HCT116 (cell line): ENCODE measurements around the gene ADARB2.

Source experiments
- CEBPB ChIP-seq: IDR thresholded peaks from 2 replicates; pipeline ENCODE4 v1.6.1; 2012; ENCODE audit warnings: low read depth
- CTCF ChIP-seq, 3 experiments: fragments of 200-600 bp in 1 of 3; sonication (generic) in 1 of 3; IDR thresholded peaks in 2 of 3; conservative IDR thresholded peaks in 1 of 3; 2 replicates each; pipeline ENCODE4 v1.5.1; 2012 to 2017; ENCODE audit warnings: low read depth in 2 of 3, low read length in 2 of 3, antibody characterized with exemption in 1 of 3, borderline replicate concordance in 1 of 3, control low read depth in 1 of 3, mild to moderate bottlenecking in 1 of 3, mixed read lengths in 1 of 3, mixed run types in 1 of 3, moderate library complexity in 1 of 3; ENCODE audit not compliant: insufficient read depth in 1 of 3
- EGR1 ChIP-seq: IDR thresholded peaks from 2 replicates; pipeline ENCODE4 v1.6.1; 2012; ENCODE audit warnings: low read depth
- ELF1 ChIP-seq: IDR thresholded peaks from 2 replicates; pipeline ENCODE4 v1.6.1; 2012; ENCODE audit warnings: low read depth, borderline replicate concordance
- EZH2phosphoT487 ChIP-seq: fragments of 200-600 bp; IDR thresholded peaks from 2 replicates; pipeline ENCODE4 v1.6.1; 2018; ENCODE audit warnings: antibody characterized with exemption, borderline replicate concordance
- JUND ChIP-seq: IDR thresholded peaks from 2 replicates; pipeline ENCODE4 v1.6.1; 2012
- MAX ChIP-seq: IDR thresholded peaks from 2 replicates; pipeline ENCODE4 v1.6.1; 2012
- POLR2A ChIP-seq: IDR thresholded peaks from 2 replicates; pipeline ENCODE4 v1.7.0; 2011; ENCODE audit warnings: borderline replicate concordance; ENCODE audit not compliant: insufficient read depth, insufficient read length; ENCODE audit errors: extremely low read depth
- POLR2AphosphoS5 ChIP-seq: IDR thresholded peaks from 2 replicates; pipeline ENCODE4 v1.6.1; 2011; ENCODE audit warnings: mild to moderate bottlenecking, low read depth, low read length, moderate library complexity
- RAD21 ChIP-seq: IDR thresholded peaks from 2 replicates; pipeline ENCODE4 v1.6.1; 2012; ENCODE audit warnings: low read depth, mild to moderate bottlenecking
- SRF ChIP-seq: IDR thresholded peaks from 2 replicates; pipeline ENCODE4 v1.6.1; 2012; ENCODE audit warnings: low read depth
- ZNF274 ChIP-seq: fragments of 200-500 bp; sonication (Bioruptor generic); IDR thresholded peaks from 2 replicates; pipeline ENCODE4 v1.6.1; 2014; ENCODE audit warnings: mild to moderate bottlenecking, low read depth, low read length, inconsistent platforms

- TF ChIP-seq RAD21: no peak
- TF ChIP-seq POLR2A: no peak
- no peak for TF ChIP-seq CTCF (IDR thresholded peaks at IDR 0.05 in 2 of 3, conservative IDR thresholded peaks at IDR 0.05 in 1 of 3; ENCODE audit: borderline replicate concordance in 1 of 3, insufficient read depth in 1 of 3, low read depth in 2 of 3, low read length in 2 of 3)
- no peak for TF ChIP-seq SRF
- no peak for TF ChIP-seq ELF1
- no peak for TF ChIP-seq EZH2phosphoT487
- no peak for TF ChIP-seq MAX
- no peak for TF ChIP-seq EGR1
- TF ChIP-seq CEBPB: no peak
- TF ChIP-seq POLR2AphosphoS5: no peak
- no peak for TF ChIP-seq ZNF274
- TF ChIP-seq JUND: no peak
Measured at GRCh38 chr10:1359626-1359955, 377.7 kb downstream of the ADARB2 start.
